Activated CD4-positive, alpha-beta memory T cell treated with anti-CD3 and anti-CD28 coated beads, Interleukin-2, amount 10 ng/mL, durations not matched to agents 7 days and 5 days (primary cell): ENCODE data around the gene CAMK2N2. TPM values are rescaled to one million over a fixed set of nuclear protein-coding genes. Genes with fewer than 3 reads are reported as not detected.

ENCODE experiments used
- CTCF ChIA-PET: fragments of 350-600 bp; sonication (Branson Sonifier 250); formaldehyde crosslinking; loops from one replicate; lab custom pipeline; 2021; ENCODE audit warnings: antibody characterized with exemption, inconsistent platforms; lab: Charles Lee
- POLR2A ChIA-PET: fragments of 350-600 bp; sonication (Branson Sonifier 250); formaldehyde crosslinking; loops from one replicate; lab custom pipeline; 2021; ENCODE audit warnings: antibody characterized with exemption; lab: Charles Lee
- DNase-seq: peaks from one replicate; pipeline ENCODE4 v3.0.0-alpha.2; 2020
- H3K27ac Mint-ChIP-seq: one replicate; pipeline ENCODE4 v1.8.0; 2021; ENCODE audit warnings: mild to moderate bottlenecking, mixed read lengths
- H3K27me3 Mint-ChIP-seq: one replicate; pipeline ENCODE4 v1.8.0; 2021; ENCODE audit warnings: mixed read lengths
- H3K36me3 Mint-ChIP-seq: one replicate; pipeline ENCODE4 v1.8.0; 2021; ENCODE audit warnings: low read depth, mixed read lengths
- H3K4me1 Mint-ChIP-seq: one replicate; pipeline ENCODE4 v1.8.0; 2021; ENCODE audit warnings: mixed read lengths
- H3K4me3 Mint-ChIP-seq: one replicate; pipeline ENCODE4 v1.8.0; 2021; ENCODE audit warnings: mild to moderate bottlenecking, mixed read lengths
- H3K9me3 Mint-ChIP-seq: one replicate; pipeline ENCODE4 v1.8.0; 2021; ENCODE audit warnings: mixed read lengths
- total RNA-seq, 2 experiments: library from RNA; stranded (reverse); gene quantifications; one replicate each; pipeline ENCODE4 v1.2.3, GENCODE V29; 2021

The CAMK2N2 gene
- total RNA-seq, 2 experiments from 2014 or later = 0.23 TPM; not detected in 1

DNA sequence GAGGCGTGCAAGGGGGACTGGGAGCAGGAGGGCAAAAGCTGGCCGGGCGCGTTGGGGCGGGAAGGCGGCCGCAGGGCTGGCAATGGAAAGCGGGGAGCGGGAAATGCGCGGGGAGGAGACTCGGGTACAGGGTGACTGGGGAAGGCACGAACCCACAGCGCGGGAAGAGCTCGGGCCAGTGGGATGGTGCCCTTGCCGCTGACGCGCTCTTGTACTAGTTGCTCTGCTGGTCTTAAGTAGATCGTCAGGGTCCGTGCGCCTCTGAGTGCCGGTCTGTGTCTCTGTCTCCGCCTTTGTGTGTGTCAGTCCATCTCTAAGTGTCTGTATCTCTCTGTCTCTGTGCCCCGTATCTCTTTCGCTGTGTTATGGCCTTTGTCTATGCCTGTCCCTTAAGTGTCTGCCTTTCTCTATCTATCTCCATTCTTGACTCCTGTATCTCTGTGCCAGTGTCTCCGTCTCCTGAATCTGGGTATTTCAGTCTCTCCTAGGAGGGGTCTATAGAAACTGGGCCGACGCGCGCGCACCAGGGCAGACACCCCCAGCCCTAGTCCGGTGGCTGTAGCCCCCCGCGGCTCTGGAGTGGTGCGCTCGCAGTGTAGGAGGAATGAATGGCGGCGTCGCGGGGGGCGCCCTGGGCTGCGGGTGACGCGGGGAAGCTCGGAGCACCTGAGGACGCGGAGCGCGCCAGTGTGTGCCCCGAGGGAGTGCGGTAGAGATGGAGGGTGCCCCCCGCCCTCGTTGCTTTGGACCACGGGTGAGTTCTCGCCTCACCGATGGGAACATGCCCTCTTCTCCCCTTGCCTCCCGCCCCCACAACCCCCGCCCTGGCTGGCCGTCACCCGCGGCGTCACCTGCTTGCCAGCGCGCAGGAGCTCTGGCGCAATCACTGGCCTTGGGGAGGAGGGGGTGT lies 756 bp upstream of the CAMK2N2 start:
- Mint-ChIP-seq H3K36me3 (peaks cover 5% of the 10 kb centered on the region), H3K9me3 (no peaks in the 10 kb centered on the region), H3K27me3 (peaks cover 42% of the 10 kb centered on the region), H3K4me1 (peaks cover 21% of the 10 kb centered on the region), H3K4me3 (peak overlapping the region; percentile 77), H3K27ac (no peak overlapping the region)
- POLR2A ChIA-PET = interaction anchor here (2.7 kb wide), 1 partner anchor 12 kb away, joined by 10 read pairs; the partner anchor contains the start of gene EEF1AKMT4
- no peak for DNase-seq
- CTCF ChIA-PET = interaction anchor here (1.2 to 1.3 kb wide), 2 partner anchors 15 to 34 kb away, joined by 3 to 4 read pairs; no protein-coding TSS in a partner anchor

GRCh38 chr3:184260724-184261269 lies 556 bp downstream of the CAMK2N2 start:
- POLR2A ChIA-PET = interaction anchor here (1.6 to 2.7 kb wide), 2 partner anchors 11 to 375 kb away, joined by 5 to 10 read pairs; partner anchors contain the start of gene EEF1AKMT4
- H3K36me3 Mint-ChIP-seq = peaks cover 5% of the 10 kb centered on the region
- no peak overlapping the region for H3K27ac Mint-ChIP-seq
- peaks cover 41% of the 10 kb centered on the region for H3K27me3 Mint-ChIP-seq
- DNase-seq = no peak
- H3K4me1 Mint-ChIP-seq = peaks cover 21% of the 10 kb centered on the region
- no peaks in the 10 kb centered on the region for H3K9me3 Mint-ChIP-seq
- H3K4me3 Mint-ChIP-seq = peak overlapping the region; percentile 62
- CTCF ChIA-PET = interaction anchor here (1.5 kb wide), 1 partner anchor 11 kb away, joined by 6 read pairs; the partner anchor contains the start of gene EEF1AKMT4

DNA sequence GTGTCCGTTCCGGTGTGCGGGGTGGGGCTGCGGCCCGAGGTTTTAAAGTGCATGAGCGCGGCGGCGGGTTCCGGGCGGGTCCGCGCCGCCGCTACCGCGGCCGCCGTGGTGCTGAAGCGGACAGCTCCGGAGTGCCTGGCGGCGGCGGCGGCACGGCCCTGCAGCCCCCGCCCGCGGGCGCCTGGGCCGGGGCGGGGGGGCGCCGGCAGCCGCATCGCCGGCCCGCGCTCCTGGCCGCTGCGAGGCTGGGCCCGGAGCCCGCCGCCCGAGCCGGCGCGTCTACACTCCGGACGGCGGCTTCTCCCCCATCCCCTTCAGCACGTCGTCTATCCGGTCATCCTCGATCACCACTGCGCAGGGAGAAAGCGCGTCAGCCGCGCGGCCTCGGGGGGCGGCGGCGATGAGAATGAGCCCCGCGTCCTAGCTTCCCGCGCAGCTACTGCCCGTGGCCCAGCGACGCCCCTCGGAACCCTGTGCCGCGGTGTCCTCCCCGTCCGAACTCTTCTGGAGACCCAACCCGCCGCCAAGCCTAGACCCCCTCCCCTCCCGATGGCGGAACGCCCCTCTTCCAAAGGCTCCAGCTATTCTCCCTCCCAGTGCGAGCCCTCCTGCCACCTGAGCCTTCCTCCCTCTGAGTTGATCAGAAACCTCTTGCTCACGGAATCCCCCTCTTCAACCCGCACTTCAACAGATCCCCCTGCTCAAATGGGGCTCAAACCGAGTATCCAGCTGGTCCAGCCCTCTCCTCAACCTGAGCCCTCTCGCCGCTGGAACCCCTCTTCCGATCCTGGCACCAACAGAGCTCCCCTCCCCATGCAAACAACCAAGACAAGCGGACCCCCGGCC lies 1.3 kb downstream of the CAMK2N2 start:
- Mint-ChIP-seq H3K4me1 (peaks cover 25% of the 10 kb centered on the region), H3K27me3 (peaks cover 39% of the 10 kb centered on the region), H3K36me3 (peaks cover 5% of the 10 kb centered on the region), H3K9me3 (no peaks in the 10 kb centered on the region), H3K4me3 (peak overlapping the region; percentile 62), H3K27ac (no peak overlapping the region)
- CTCF ChIA-PET = interaction anchor here (1.5 kb wide), 1 partner anchor 10 kb away, joined by 6 read pairs; the partner anchor contains the start of gene EEF1AKMT4
- peak; percentile 43 for DNase-seq
- POLR2A ChIA-PET = interaction anchor here (1.0 to 2.7 kb wide), 3 partner anchors 10 to 375 kb away, joined by 3 to 10 read pairs (median 5); partner anchors contain the start of gene EEF1AKMT4

DNA sequence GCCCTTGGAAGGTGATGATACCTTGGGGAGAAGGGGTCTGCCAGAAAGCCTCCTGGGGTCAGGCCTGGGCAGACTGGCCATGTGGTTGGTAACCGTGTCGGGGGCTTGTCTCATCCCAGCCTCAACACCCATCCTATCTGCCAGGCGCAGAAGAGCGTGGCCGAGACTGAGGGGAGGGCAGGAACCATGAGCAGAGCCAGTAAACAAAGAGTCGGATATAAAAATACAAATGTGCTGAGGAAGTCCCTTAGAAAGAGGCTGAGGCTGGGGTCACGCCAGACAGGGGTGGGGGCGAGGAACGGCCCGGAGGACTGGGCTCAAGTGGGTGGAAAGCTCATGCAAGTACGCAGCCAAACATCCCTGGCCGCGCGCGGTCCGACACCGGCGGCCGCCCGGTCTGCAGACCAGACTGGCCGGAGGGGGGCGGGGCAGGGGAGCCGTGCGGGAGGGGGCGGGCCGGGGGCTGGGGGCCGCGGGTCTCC lies 1.9 kb downstream of the CAMK2N2 start:
- Mint-ChIP-seq H3K4me1 (peaks cover 25% of the 10 kb centered on the region), H3K4me3 (peak overlapping the region; percentile 34), H3K36me3 (peaks cover 5% of the 10 kb centered on the region), H3K27ac (no peak overlapping the region), H3K27me3 (peaks cover 33% of the 10 kb centered on the region), H3K9me3 (no peaks in the 10 kb centered on the region)
- CTCF ChIA-PET = interaction anchor here (1.5 kb wide), 1 partner anchor 9 kb away, joined by 6 read pairs; the partner anchor contains the start of gene EEF1AKMT4
- POLR2A ChIA-PET = interaction anchor here (1.0 to 2.7 kb wide), 2 partner anchors 9 to 19 kb away, joined by 3 to 10 read pairs; partner anchors contain the start of gene EEF1AKMT4
- DNase-seq = no peak

GRCh38 chr3:184258926-184259325 lies 2.4 kb downstream of the CAMK2N2 start:
- ChIA-PET CTCF (no interaction called here), POLR2A (no interaction called here)
- Mint-ChIP-seq H3K4me3 (no peak overlapping the region), H3K9me3 (no peaks in the 10 kb centered on the region), H3K27ac (no peak overlapping the region), H3K36me3 (peaks cover 5% of the 10 kb centered on the region), H3K27me3 (peaks cover 33% of the 10 kb centered on the region), H3K4me1 (peaks cover 25% of the 10 kb centered on the region)
- DNase-seq = no peak

DNA sequence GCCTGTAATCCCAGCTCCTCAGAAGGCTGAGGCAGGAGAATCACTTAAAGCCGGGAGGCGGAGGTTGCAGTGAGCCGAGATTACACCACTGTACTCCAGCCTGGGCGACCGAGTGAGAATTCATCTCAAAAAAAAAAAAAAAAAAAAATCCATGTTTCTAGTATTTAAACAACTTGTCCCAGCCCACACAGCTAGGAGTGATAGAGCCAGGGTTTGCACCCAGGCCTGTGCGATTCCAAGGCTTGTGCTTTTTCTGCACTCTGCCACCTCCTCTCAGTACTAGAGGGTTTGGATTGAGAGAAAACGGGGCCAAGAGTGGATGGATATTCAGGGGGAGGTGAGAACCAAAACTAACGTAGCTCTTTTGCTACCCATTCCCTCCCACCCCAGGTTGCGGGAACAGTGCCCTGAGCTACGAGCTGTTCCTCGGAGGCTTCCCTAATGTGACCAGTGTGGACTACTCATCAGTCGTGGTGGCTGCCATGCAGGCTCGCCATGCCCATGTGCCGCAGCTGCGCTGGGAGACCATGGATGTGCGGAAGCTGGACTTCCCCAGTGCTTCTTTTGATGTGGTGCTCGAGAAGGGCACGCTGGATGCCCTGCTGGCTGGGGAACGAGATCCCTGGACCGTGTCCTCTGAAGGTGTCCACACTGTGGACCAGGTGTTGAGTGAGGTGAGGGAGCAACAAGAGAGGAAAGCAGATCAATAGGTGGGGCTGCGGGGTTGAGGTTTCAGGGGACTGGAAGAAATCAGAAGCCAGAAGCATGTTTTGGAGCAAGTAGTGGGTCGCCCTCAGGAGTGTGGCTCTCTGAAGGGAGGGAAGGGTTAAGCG lies 4.1 kb downstream of the CAMK2N2 start:
- no peaks in the 10 kb centered on the region for H3K9me3 Mint-ChIP-seq
- DNase-seq = no peak
- no peak overlapping the region for H3K4me3 Mint-ChIP-seq
- CTCF ChIA-PET = interaction anchor here (0.6 to 1.2 kb wide), 3 partner anchors 30 to 362 kb away, joined by 4 to 9 read pairs (median 4); no protein-coding TSS in a partner anchor
- peaks cover 20% of the 10 kb centered on the region for H3K4me1 Mint-ChIP-seq
- POLR2A ChIA-PET = no interaction called here
- H3K36me3 Mint-ChIP-seq = peaks cover 5% of the 10 kb centered on the region
- H3K27me3 Mint-ChIP-seq = peaks cover 23% of the 10 kb centered on the region
- no peak overlapping the region for H3K27ac Mint-ChIP-seq

GRCh38 chr3:184255291-184256039 lies 5.9 kb downstream of the CAMK2N2 start:
- peaks cover 5% of the 10 kb centered on the region for H3K36me3 Mint-ChIP-seq
- no peaks in the 10 kb centered on the region for H3K9me3 Mint-ChIP-seq
- H3K27ac Mint-ChIP-seq = no peak overlapping the region
- H3K4me1 Mint-ChIP-seq = peaks cover 10% of the 10 kb centered on the region
- H3K4me3 Mint-ChIP-seq = no peak overlapping the region
- H3K27me3 Mint-ChIP-seq = peaks cover 14% of the 10 kb centered on the region
- ChIA-PET POLR2A (interaction anchor here (0.6 to 1.0 kb wide), 3 partner anchors 27 to 620 kb away, joined by 3 to 5 read pairs (median 3); partner anchors contain the start of gene KLHL24), CTCF (interaction anchor here (0.6 to 4.5 kb wide), 4 partner anchors 9 to 271 kb away, joined by 3 to 23 read pairs (median 4); no protein-coding TSS in a partner anchor)
- DNase-seq = no peak

GRCh38 chr3:184250167-184250828 lies 11.1 kb downstream of the CAMK2N2 start:
- Mint-ChIP-seq H3K4me3 (peak overlapping the region; percentile 83), H3K27me3 (no peaks in the 10 kb centered on the region), H3K4me1 (peaks cover 15% of the 10 kb centered on the region), H3K36me3 (no peaks in the 10 kb centered on the region), H3K9me3 (no peaks in the 10 kb centered on the region), H3K27ac (peak overlapping the region; percentile 89)
- ChIA-PET CTCF (interaction anchor here (0.6 to 1.4 kb wide), 28 partner anchors 10 to 375 kb away, joined by 3 to 24 read pairs (median 3); partner anchors contain the start of genes ABCF3, EIF2B5 and PARL), POLR2A (interaction anchor here (0.8 to 1.9 kb wide), 7 partner anchors 11 to 116 kb away, joined by 3 to 10 read pairs (median 4); partner anchors contain the start of genes CAMK2N2 and EIF2B5)
- DNase-seq = peak; percentile 90

DNA sequence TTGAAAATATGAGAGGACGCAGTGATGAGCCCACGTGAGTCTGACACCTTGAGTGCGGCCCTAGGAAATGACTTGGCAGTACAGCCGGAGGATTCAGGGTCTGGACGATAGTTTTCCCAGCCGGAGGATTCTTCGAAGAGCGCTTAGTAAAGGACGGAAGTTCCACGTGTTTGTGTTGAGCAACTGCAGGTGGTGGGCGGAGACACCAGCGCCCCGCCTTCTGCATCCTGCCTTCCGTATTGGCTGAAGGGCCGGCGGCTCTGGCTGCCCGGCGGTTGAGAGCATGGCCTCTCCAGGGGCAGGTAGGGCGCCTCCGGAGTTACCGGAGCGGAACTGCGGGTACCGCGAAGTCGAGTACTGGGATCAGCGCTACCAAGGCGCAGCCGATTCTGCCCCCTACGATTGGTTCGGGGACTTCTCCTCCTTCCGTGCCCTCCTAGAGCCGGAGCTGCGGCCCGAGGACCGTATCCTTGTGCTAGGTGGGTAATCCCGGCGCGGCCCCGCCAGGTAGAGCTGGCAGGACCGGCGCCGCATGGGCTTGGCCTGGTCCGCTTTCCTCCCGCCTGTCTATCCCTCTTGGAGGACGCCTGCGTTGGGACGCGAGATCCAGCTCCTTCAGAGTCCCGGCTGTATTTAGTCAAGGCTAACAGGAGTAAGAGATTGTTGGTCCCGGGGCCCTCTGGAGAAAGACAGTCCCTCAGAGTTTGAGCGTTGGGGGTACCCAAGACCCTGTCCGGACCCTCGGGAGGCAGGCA lies 11.8 kb downstream of the CAMK2N2 start, which contains the start of gene EEF1AKMT4:
Gene EEF1AKMT4 (plus strand): TSS at position 261 of the 755 bp plus-strand sequence. CDS start 23 bp downstream, at position 284.
- H3K27me3 Mint-ChIP-seq = no peaks in the 10 kb centered on the region
- CTCF ChIA-PET = interaction anchor here (0.6 to 1.4 kb wide), 29 partner anchors 9 to 374 kb away, joined by 3 to 24 read pairs (median 3); partner anchors contain the start of genes ABCF3, EIF2B5 and PARL
- H3K4me1 Mint-ChIP-seq = peaks cover 17% of the 10 kb centered on the region
- POLR2A ChIA-PET = interaction anchor here (0.8 to 1.9 kb wide), 7 partner anchors 11 to 115 kb away, joined by 3 to 10 read pairs (median 4); partner anchors contain the start of genes CAMK2N2 and EIF2B5
- H3K36me3 Mint-ChIP-seq = peaks cover 7% of the 10 kb centered on the region
- H3K9me3 Mint-ChIP-seq = no peaks in the 10 kb centered on the region
- peak within 1 kb of the TSS; percentile 89 for H3K27ac Mint-ChIP-seq
- peak within 1 kb of the TSS; percentile 83 for H3K4me3 Mint-ChIP-seq
- peak; percentile 97 for DNase-seq
